ENCODE data around the gene UNC13B.

UNC13B gene

GRCh38 chr9:35272989-35273388 is 111.2 kb downstream of the UNC13B start:
- DNase-seq (ENCODE audit: extremely low read depth in 1 of 2, low read depth in 1 of 2): no peak

DNA sequence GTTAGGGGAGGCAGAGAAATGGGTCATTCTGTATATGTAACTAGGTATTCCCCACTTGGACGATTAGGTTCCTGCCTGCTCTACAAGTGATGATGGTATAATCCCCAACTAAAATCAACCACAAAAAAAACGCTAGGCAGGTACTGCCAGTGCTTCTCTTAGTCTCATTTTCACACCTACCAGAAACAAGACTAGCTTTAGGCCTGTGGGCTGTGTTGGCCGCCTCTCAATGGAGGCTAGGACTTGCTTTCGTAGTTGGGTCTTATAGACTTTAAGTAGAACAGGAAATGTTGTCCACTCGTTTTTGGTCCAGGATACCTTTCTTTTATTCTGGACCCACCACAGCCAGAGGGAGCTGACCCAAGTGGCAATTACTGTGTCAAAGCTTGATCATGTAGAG is 111.8 kb downstream of the UNC13B start:
- no peak for DNase-seq (ENCODE audit: extremely low read depth in 1 of 2, low read depth in 1 of 2)

DNA sequence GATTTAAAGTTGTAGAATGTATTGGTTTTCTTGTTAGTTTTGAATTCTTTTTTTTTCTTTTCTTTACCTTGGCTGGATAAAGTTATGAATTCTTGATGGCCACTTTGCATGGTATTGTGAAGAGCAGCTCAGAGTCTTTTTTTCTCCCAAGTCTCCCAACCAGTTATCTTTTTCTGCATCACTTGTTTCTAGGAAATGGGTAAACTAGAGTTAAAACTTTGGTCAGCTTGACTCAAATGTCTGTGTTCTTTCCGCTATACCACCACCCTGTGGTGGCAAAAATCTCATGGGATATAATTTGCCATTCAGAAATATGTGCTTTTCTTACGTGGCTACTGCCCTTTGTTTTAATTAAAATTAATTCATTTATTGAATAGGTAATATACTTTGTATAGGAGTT is 113.2 kb downstream of the UNC13B start:
- no peak for DNase-seq (ENCODE audit: extremely low read depth in 1 of 2, low read depth in 1 of 2)

DNA sequence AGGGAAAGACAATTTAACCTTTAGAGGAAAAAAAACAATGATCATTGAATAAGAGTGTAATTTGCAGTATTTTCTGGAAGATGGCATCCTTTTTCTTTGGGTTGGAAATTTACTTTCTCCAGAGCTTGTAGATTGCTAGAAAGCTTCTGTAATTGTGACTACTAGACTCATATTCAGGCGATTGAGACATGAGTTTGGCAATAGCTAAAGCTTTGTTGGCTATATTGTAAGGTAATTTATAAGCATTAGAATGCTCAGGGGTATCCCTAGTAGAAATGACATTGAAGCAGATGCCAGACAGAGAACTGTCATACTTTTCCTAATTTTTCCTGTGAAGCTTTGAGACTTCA is 115.3 kb downstream of the UNC13B start:
- DNase-seq (ENCODE audit: extremely low read depth in 1 of 2, low read depth in 1 of 2): no peak

DNA sequence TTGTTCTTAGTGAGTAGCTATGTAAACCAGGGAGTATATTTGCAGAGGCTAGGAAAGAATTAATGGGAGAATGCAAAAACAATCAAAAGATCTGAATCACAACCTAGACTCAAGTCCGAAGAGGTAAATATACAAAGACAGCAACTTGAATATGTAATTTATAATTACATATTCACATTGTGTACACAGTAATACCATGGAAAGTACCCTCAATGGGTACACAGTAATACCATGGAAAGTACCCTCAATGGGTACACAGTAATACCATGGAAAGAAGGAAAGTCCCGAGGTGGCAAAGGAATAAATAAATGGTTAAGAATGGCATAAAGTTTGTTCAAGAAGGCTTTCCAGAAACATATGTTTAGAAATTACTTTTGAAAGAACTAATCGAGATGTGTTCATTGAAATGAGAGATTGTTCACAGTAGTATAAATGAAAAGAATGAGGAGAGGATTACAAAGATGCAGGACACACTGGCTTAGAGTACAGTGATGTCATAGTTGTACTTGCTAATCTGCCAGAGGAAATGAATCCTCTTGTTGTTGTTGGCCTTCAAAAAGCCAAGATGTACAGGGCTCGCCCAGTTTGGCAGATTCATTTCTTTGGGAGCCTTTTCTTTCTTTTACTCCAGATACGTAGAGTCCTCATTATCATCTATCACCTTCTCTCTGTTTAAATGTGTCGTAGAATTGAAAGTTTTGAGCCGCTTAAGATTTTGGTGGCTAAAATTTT is 116.0 kb downstream of the UNC13B start:
- DNase-seq (ENCODE audit: extremely low read depth in 1 of 2, low read depth in 1 of 2): no peak

DNA sequence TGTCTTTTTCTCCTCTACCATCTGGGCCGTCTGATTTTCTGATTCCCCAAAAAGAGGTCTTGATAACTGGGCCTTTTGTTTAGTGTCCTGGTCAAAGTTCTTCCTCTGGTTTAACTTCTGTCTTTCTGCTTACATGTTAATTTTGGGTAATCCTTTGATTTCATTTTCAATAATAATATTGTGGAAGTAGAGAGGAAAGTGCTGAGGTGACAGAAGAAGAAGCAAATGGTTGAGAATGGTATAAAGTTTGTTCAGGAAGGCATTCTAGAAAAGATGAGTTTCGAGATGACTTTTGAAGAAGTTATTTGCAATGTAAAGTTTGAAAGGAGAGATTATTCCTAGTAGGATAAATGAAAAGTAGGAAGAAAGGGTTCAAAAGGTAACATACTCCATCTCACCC is 118.1 kb downstream of the UNC13B start:
- DNase-seq (ENCODE audit: extremely low read depth in 1 of 2, low read depth in 1 of 2): no peak

GRCh38 chr9:35280399-35280798 is 118.6 kb downstream of the UNC13B start:
- no peak for DNase-seq (ENCODE audit: extremely low read depth in 1 of 2, low read depth in 1 of 2)

- DNase-seq (ENCODE audit: extremely low read depth in 1 of 2, low read depth in 1 of 2): no peak
Observed at GRCh38 chr9:35285731-35286130, 123.9 kb downstream of the UNC13B start.

DNA sequence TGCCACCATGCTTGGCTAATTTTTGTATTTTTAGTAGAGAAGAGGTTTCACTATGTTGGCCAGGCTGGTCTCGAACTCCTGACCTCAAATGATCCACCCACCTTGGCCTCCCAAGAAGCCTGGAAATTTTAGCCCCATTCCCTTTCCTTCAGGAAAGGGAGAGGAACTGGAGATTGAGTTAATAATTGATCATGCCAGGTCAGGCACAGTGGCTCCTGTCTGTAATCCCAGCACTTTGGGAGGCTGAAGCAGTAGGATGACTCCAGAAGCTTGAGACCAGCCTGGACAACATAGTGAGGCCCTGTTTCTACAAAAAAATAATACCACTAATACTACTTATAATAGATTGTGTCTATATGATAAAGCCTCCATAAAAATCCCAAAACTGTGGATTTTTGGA is 124.6 kb downstream of the UNC13B start:
- no peak for DNase-seq (ENCODE audit: extremely low read depth in 1 of 2, low read depth in 1 of 2)

GRCh38 chr9:35287987-35288632 is 126.3 kb downstream of the UNC13B start:
- no peak for DNase-seq (ENCODE audit: extremely low read depth in 1 of 2, low read depth in 1 of 2)

- DNase-seq (ENCODE audit: extremely low read depth in 1 of 2, low read depth in 1 of 2): no peak
Observed at GRCh38 chr9:35288778-35289177, 127.0 kb downstream of the UNC13B start.

DNA sequence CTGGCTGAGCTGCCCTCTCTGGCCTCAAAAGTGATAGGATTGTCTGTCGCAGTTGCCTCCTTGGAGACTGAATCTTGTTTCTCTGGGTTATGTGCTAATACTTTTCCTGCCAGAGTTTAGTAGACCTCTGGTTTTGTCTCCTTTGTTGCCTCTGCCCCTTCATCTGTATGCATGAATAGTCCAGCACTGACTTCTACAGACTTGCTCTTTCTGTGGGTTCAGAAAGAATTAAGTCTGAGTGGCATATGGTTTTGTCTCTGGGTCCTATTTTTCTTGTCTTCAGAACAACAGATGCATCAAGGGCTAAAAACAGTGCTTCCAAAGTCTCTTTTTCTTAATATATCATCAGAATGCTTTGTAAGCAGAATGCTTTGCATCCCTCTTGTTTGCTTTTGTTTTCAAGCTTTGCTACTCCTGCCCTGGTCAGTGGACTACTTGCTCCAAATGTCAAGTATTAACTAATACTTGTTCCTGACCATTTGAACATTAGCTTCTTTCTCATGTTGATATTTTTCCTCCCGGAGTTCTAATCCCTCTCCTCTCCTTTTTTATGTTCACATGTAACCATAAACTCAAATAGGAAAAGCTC is 131.7 kb downstream of the UNC13B start:
- no peak for DNase-seq (ENCODE audit: extremely low read depth in 1 of 2, low read depth in 1 of 2)

DNA sequence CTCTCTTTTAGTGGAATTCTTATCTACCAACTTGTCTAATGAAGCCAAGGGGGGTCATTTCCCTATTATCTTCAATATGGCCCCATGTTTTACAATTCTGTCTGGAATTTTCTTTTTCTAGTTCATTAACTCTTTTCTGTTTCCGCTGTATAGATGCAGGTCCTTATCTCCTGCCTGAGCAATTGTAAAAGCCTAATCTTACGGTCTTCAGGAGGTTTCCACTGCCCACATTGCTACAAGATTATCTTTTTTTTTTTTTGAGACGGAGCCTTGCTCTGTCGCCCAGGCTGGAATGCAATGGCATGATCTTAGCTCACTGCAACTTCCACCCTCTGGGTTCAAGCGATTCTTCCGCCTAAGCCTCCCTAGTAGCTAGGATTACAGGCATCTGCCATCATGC is 132.3 kb downstream of the UNC13B start:
- no peak for DNase-seq (ENCODE audit: extremely low read depth in 1 of 2, low read depth in 1 of 2)

DNA sequence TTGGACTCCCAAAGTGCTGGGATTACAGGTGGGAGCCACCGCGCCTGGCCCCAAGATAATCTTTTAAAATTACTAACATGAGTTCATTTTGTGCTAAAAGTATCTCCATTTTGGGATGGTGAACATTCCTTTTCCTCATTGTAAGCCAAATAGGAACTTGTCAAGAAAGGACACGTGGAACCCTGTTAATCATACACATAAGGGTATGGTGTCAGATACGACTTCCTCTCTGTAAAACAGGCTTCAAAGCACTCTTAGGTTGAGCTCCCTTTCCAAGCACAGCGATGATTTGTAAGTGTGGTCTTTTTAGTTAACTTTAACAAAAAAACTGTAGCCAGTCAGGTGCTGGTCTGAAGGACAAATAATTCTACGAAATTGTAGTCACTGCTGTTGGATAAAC is 132.7 kb downstream of the UNC13B start:
- DNase-seq (ENCODE audit: extremely low read depth in 1 of 2, low read depth in 1 of 2): no peak

DNA sequence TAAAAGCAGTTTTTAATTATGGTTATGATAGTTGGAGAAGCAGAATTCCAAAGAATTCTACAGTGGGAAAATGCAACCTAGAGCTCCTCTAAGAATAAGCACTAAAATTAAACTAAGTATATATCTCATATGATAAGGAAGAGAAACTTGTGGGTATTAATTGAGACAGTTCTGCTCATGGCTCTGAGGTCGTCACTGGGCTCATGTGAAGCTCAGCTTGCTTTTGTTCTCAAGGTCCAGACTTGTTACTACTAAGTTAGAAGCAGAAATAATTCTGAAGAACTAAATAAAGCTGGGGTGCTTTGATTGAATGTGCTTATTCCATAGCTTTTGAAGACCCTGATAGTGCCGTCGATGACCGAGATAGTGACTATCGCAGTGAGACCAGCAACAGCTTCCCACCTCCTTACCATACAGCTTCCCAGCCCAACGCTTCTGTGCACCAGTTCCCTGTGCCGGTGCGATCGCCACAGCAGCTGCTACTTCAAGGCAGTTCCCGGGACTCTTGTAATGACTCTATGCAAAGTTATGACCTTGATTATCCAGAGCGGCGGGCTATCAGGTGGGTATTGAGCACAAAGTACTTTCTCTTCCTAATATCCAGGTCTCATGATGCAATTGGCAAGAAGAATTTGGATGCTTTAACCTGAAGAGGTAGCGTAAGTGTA is 133.7 kb downstream of the UNC13B start:
- no peak for DNase-seq (ENCODE audit: extremely low read depth in 1 of 2, low read depth in 1 of 2)

GRCh38 chr9:35303567-35303966 is 141.8 kb downstream of the UNC13B start:
- no peak for DNase-seq (ENCODE audit: extremely low read depth in 1 of 2, low read depth in 1 of 2)

- no peak for DNase-seq (ENCODE audit: extremely low read depth in 1 of 2, low read depth in 1 of 2)
Observed at GRCh38 chr9:35306283-35306682, 144.5 kb downstream of the UNC13B start.

DNA sequence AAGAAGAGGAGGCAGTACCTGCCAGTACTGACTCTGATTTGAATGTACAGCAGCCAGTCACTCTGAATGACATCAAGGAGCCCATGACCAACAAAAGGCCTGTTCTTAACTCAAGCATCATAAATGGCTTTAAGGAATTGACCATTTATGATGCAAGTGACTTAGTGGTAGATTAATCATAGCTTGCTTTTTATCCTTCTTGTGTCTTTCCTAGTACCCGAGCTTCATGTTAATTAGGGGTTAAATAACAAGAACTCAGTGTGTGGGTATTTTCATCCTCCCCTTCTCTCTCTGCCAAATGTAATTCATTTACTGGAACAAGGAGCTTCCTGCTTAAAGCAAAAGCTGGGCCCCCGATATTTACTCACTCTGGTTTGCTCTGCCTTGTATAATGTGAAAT is 146.5 kb downstream of the UNC13B start:
- no peak for DNase-seq (ENCODE audit: extremely low read depth in 1 of 2, low read depth in 1 of 2)

DNA sequence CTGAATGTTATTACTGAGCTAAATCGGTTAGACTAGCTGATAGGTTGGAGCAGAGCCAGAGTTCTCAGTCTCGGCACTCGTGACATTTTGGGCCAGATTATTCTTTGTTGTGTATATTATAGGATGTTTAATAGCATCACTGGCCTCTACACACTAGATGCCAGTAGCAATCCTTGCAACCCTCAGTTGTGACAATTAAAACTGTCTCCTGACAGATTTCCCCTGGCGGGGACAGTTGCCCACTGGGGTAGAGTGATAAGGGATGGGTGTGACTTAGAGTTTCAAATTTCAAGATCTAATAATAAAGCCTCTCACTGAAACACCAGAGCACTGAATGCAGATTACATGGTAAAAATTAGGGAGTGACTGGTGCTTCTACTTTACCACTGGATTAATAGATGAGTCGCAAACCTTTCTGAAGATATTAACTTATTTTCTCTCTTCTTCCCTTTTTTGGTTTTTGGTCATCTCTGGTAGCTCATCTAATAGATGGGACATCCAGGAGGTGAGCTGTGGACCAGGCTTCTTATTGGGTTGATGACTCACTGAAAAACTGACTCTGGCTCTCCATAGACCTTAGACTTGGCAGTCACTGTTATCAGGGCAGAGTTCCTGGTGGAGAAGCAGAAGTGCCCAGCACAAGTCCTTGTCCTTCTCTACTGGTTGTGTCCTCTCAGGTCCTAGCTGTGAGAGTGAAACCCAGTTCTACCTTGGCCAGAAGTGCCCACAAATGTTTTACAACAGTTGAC is 150.3 kb downstream of the UNC13B start:
- DNase-seq (ENCODE audit: extremely low read depth in 1 of 2, low read depth in 1 of 2): no peak

GRCh38 chr9:35313460-35313859 is 151.7 kb downstream of the UNC13B start:
- DNase-seq (ENCODE audit: extremely low read depth in 1 of 2, low read depth in 1 of 2): no peak

GRCh38 chr9:35313916-35314315 is 152.1 kb downstream of the UNC13B start:
- DNase-seq (ENCODE audit: extremely low read depth in 1 of 2, low read depth in 1 of 2): no peak
